GM23338 (cell line): ENCODE data around the gene FHIP1B.

Experiments
- CREB1 ChIP-seq: fragments of 250-450 bp; sonication (Bioruptor Pico); IDR thresholded peaks from 2 replicates; pipeline ENCODE4 v1.5.0; 2020; ENCODE audit warnings: low read depth, mild to moderate bottlenecking, moderate library complexity
- EZH2 ChIP-seq: fragments of 200-600 bp; sonication (generic); IDR thresholded peaks from one replicate; pipeline ENCODE4 v1.8.0; 2017; ENCODE audit warnings: antibody characterized with exemption, mild to moderate bottlenecking, low read depth; ENCODE audit not compliant: unreplicated experiment
- EZH2phosphoT487 ChIP-seq: fragments of 200-600 bp; sonication (generic); IDR thresholded peaks from one replicate; pipeline ENCODE4 v1.8.1; 2018; ENCODE audit warnings: antibody characterized with exemption; ENCODE audit not compliant: unreplicated experiment
- JUNB ChIP-seq: IDR thresholded peaks from one replicate; pipeline ENCODE4 v1.6.1; 2016; ENCODE audit warnings: antibody characterized with exemption; ENCODE audit not compliant: unreplicated experiment
- POLR2AphosphoS5 ChIP-seq: IDR thresholded peaks from 2 replicates; pipeline ENCODE4 v1.6.1; 2016; ENCODE audit warnings: antibody characterized with exemption, low read depth
- TF ChIP-seq, protein P1 (sequence below), 2 experiments: fragments of 200-600 bp in 1 of 2; sonication (generic) in 1 of 2; conservative IDR thresholded peaks; 2 replicates each; pipeline versions ENCODE4 v1.5.1 to v1.6.1; 2016 to 2017; ENCODE audit warnings: antibody characterized with exemption in 2 of 2, low read depth in 2 of 2, mild to moderate bottlenecking in 2 of 2, moderate library complexity in 1 of 2
- TF ChIP-seq, protein P2 (sequence below): IDR thresholded peaks from one replicate; pipeline ENCODE4 v1.6.1; 2018; ENCODE audit warnings: antibody characterized with exemption; ENCODE audit not compliant: unreplicated experiment

DNA sequence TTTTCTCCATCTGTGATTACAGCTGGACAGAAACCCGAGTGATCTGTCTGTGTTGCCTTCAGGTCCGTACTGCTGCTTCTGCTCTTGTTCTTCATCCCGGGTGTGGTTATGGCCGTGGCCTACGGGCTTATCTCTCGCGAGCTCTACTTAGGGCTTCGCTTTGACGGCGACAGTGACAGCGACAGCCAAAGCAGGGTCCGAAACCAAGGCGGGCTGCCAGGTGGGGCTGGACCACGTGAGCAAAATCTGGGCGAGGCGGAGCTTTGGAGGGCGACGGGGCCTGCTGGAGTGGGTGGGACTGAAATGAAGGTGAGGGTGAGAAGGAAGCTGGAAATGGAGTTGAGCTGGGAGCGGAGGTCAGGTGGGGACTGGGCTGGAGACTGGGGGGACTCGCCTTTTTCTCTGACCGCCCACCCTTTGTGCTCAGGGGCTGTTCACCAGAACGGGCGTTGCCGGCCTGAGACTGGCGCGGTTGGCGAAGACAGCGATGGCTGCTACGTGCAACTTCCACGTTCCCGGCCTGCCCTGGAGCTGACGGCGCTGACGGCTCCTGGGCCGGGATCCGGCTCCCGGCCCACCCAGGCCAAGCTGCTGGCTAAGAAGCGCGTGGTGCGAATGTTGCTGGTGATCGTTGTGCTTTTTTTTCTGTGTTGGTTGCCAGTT is 36.3 kb upstream of the FHIP1B start:
- TF ChIP-seq JUNB (no peak), EZH2 (no peak), CREB1 (CRISPR knock-in tag) (no peak), POLR2AphosphoS5 (no peak), EZH2phosphoT487 (no peak)
- TF ChIP-seq, protein P1, sequence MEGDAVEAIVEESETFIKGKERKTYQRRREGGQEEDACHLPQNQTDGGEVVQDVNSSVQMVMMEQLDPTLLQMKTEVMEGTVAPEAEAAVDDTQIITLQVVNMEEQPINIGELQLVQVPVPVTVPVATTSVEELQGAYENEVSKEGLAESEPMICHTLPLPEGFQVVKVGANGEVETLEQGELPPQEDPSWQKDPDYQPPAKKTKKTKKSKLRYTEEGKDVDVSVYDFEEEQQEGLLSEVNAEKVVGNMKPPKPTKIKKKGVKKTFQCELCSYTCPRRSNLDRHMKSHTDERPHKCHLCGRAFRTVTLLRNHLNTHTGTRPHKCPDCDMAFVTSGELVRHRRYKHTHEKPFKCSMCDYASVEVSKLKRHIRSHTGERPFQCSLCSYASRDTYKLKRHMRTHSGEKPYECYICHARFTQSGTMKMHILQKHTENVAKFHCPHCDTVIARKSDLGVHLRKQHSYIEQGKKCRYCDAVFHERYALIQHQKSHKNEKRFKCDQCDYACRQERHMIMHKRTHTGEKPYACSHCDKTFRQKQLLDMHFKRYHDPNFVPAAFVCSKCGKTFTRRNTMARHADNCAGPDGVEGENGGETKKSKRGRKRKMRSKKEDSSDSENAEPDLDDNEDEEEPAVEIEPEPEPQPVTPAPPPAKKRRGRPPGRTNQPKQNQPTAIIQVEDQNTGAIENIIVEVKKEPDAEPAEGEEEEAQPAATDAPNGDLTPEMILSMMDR (conservative IDR thresholded peaks at IDR 0.05; ENCODE audit: low read depth in 2 of 2) = no peak
- TF ChIP-seq, protein P2, sequence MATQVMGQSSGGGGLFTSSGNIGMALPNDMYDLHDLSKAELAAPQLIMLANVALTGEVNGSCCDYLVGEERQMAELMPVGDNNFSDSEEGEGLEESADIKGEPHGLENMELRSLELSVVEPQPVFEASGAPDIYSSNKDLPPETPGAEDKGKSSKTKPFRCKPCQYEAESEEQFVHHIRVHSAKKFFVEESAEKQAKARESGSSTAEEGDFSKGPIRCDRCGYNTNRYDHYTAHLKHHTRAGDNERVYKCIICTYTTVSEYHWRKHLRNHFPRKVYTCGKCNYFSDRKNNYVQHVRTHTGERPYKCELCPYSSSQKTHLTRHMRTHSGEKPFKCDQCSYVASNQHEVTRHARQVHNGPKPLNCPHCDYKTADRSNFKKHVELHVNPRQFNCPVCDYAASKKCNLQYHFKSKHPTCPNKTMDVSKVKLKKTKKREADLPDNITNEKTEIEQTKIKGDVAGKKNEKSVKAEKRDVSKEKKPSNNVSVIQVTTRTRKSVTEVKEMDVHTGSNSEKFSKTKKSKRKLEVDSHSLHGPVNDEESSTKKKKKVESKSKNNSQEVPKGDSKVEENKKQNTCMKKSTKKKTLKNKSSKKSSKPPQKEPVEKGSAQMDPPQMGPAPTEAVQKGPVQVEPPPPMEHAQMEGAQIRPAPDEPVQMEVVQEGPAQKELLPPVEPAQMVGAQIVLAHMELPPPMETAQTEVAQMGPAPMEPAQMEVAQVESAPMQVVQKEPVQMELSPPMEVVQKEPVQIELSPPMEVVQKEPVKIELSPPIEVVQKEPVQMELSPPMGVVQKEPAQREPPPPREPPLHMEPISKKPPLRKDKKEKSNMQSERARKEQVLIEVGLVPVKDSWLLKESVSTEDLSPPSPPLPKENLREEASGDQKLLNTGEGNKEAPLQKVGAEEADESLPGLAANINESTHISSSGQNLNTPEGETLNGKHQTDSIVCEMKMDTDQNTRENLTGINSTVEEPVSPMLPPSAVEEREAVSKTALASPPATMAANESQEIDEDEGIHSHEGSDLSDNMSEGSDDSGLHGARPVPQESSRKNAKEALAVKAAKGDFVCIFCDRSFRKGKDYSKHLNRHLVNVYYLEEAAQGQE = no peak
